NCI-H774 (cell line): ENCODE results near the gene SLC12A4.
A peak's percentile ranks its signal among the peaks of the same experiment; 100 is the strongest.
"Not testable (repeated sequence)": the region's sequence is repeated elsewhere in the genome, so short reads cannot be mapped to it uniquely, and the experiment has no call there.

Source experiments
- DNase-seq: peaks from one replicate; lab custom pipeline; 2025; lab: John Stamatoyannopoulos, UW

SLC12A4 gene

GRCh38 chr16:67941469-67942199, 26.8 kb downstream of the SLC12A4 start:
- DNase-seq: no peak

- no peak for DNase-seq
Observed at GRCh38 chr16:67940446-67941089, 27.9 kb downstream of the SLC12A4 start.

- DNase-seq: no peak
Observed at GRCh38 chr16:67939507-67940445, 28.7 kb downstream of the SLC12A4 start.

- not testable (repeated sequence) for DNase-seq
Observed at GRCh38 chr16:67937713-67938112, 30.7 kb downstream of the SLC12A4 start.

GRCh38 chr16:67936880-67937605, 31.4 kb downstream of the SLC12A4 start:
- DNase-seq: no peak

- DNase-seq: no peak
Observed at GRCh38 chr16:67936124-67936879, 32.1 kb downstream of the SLC12A4 start, which contains the start of gene PSMB10. Gene PSMB10, minus strand, starts transcription at chr16:67936850. Its CDS starts 101 bp downstream, at chr16:67936749.

GRCh38 chr16:67935402-67936123, 32.9 kb downstream of the SLC12A4 start:
- DNase-seq: peak; percentile 86

- no peak for DNase-seq
Observed at GRCh38 chr16:67935101-67935401, 33.4 kb downstream of the SLC12A4 start.

- DNase-seq: no peak
Observed at GRCh38 chr16:67934306-67935100, 33.9 kb downstream of the SLC12A4 start.

GRCh38 chr16:67933805-67934204, 34.6 kb downstream of the SLC12A4 start:
- DNase-seq: no peak

- no peak for DNase-seq
Observed at GRCh38 chr16:67932462-67932840, 36.0 kb downstream of the SLC12A4 start.

- no peak for DNase-seq
Observed at GRCh38 chr16:67931712-67932461, 36.5 kb downstream of the SLC12A4 start, which contains the start of gene CTRL. Gene CTRL, minus strand, starts transcription at chr16:67931862. Its CDS starts 10 bp downstream, at chr16:67931852.

- no peak for DNase-seq
Observed at GRCh38 chr16:67930678-67931211, 37.7 kb downstream of the SLC12A4 start.

GRCh38 chr16:67930191-67930590, 38.2 kb downstream of the SLC12A4 start:
- DNase-seq: no peak

- DNase-seq: peak; percentile 44
Observed at GRCh38 chr16:67928561-67929364, 39.7 kb downstream of the SLC12A4 start.

GRCh38 chr16:67928147-67928546, 40.3 kb downstream of the SLC12A4 start:
- DNase-seq: no peak

GRCh38 chr16:67927131-67927941, 41.1 kb downstream of the SLC12A4 start:
- no peak for DNase-seq
